HG03469 (cell line): ENCODE data around the gene SLC22A13.
"Not testable (repeated sequence)": the region's sequence is repeated elsewhere in the genome, so short reads cannot be mapped to it uniquely, and the experiment has no call there.

Experiments used
- ATAC-seq: cut with Tn5 transposase; IDR thresholded peaks from one replicate; pipeline ENCODE4 v1.9.1; 2021; ENCODE audit warnings: mild to moderate bottlenecking, moderate library complexity, moderate number of reproducible peaks; ENCODE audit not compliant: unreplicated experiment

Gene SLC22A13

DNA sequence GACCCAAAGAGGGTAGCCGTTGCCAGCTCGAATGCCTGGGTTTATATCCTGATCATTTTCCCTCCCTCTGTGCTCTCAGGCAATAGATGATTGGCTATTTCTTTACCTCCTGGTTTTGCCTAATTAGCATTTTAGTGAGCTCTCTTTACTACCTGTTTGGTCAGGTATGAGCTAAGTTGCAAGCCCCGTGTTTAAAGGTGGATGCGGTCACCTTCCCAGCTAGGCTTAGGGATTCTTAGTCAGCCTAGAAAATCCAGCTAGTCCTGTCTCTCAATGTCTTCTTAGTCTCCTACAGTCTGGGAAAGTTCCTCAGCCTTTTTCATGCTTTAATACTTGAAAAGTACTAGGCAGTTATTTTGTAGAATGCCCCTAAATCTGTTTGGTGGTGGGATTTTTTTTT lies 31.4 kb downstream of the SLC22A13 start:
- not testable (repeated sequence) for ATAC-seq

DNA sequence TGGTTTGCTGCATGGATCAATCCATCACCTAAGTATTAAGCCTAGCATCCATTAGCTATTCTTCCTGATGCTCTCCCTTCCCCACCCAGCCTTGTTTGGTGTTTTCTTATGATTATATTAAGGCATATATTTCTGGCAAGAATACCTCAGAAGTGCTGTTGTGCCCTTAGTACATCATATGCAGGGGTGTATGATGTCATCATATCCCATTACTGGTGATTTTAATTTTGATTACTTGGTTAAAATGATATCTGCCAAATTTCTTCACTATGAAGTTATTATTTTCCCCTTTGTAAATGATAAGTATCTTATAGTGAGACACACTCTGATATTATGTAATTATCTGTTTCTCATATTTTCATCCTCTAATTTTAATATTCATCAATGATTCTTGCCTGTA lies 31.9 kb downstream of the SLC22A13 start:
- ATAC-seq, result no peak

DNA sequence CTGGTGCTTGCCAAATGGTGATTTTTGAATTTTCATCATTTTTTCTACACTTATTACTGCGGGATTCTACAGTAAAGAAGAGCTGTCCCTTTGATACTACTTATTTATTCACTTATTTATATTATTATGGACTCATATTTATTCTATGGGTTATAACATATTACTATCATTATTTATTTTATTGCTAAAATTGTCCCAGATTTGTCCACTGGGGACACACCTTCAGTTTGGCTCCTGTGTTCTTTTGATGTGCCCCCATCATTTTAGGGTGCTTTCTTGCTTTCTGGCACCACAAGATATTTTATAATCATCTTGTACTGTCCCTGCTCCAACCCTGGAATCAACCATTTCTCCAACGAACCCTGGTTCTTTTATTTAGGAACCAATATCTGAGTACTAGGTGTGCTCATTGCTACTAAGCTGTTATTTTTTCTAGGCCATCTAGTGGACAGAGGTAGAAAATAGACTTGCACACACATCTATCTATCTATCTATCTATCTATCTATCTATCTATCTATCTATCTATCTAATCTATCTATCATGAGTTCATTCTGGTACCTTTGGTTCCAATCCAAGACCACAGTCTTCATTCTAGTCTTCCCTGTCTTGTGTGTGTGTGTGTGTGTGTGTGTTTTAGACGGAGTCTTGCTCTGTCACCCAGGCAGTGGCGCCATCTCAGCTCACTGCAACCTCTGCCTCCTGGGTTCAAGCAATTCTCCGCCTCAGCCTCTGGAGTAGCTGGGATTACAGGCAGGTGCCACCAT lies 32.5 kb downstream of the SLC22A13 start:
- ATAC-seq, result no peak

DNA sequence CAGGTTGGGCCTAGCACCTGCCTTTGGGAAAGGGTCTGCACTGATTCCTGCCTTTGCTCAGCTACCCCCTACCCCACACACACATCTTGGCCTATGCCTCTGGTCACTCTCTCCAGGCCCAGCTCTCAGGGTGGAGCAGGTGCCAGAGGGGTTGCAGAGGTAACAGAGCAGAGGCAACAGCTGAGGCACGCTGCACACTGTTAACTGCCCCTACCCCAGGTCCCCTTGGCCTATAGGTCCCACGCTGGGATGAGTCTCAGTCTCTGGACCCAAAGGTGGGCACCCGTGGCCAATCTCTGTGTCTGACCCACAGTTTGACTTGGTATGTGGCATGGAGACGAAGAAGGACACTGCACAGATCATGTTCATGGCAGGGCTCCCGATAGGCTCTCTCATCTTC lies 41.3 kb downstream of the SLC22A13 start:
- no peak for ATAC-seq

DNA sequence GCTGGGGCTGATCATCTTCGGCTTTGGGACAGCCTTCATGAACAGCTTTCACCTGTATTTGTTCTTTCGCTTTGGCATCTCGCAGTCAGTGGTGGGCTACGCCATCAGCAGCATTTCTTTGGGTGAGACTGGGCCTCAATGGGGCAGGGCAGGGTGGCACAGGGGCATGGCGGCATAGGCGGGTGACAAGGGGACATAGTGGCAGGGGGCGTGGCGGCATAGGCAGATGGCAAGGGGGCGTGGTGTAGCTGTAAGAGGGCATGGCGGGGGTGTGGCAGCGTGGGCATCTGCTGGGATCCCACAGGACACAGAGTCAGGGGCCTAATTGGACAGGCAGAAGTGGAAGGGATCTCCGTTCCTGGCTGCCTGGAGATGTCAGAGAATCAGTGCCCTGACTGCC lies 42.0 kb downstream of the SLC22A13 start:
- no peak for ATAC-seq

DNA sequence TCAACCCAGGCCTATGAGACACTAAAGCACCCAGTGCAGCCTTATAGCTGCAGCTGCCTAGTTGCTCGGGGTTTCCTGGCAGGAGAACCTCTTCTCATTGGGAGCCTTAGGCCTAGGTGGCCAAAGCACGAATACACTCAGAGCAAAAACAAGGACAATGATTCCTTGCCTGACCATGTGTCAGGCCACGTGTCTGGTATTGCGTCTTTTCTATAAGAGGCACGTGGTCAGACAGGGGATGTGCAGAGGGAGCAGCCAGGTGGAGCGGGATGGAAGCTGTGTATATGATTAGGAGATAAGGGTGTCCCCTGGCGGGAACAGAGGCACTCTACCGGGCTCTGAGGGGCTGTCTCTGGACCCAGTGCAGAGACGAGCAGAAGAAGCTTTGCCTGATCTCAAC lies 42.8 kb downstream of the SLC22A13 start:
- no peak for ATAC-seq

DNA sequence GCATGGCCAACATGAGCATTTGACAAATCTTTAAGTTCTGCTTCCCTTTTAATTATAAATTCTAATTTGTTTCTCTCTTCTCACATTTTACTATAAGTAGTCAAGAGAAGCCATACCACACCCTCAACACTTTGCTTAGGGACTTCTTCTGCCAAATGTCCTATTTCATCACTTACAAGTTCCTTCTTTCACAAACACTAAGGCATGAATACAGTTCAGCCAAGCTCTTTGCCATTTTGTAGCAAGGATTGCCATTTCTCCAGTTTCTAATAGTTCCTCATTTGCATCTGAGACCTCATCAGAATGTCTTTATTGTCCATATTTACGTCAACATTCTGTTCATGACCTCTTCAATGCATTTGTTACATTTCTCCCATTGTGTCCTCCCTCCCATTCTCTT lies 45.9 kb downstream of the SLC22A13 start:
- no peak for ATAC-seq

DNA sequence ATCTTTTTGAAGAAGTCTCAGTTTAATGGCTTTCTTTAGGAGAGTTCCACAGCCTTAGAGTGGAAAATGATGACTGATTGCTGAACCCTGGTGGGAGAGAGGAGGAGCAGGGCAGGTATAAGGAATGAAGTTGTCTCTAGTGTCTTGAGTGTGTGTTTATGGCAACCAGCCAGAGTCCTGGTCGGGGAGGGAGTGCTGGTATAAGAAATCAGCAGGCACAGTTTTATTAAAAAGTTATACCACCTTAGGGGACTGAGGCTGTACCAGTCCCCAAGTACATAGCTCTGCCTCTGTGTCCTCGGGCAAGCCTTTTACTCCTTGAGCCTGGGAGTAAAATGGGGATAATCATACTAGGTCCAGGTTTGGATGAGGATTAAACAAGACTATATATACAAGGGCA lies 46.3 kb downstream of the SLC22A13 start:
- ATAC-seq, result no peak

DNA sequence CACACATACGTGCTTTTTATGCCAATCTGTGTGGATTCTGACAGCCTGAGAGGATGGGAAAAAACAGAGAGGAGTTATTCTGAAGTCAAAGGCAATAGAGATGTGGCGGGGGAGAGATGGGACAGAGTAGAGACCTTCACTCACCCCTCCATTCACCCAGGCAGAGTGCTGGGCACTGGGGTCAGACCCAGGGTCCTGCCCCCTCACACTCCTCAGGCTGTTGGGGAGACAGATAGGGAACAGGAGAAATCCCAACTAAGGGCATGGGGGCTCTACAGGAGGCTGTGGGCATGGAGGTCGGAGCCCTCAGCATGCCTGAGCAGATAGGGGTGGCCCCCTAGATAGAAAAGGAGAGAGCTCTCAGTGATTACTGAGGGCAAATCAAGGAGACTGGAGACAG lies 46.7 kb downstream of the SLC22A13 start:
- ATAC-seq, result no peak

DNA sequence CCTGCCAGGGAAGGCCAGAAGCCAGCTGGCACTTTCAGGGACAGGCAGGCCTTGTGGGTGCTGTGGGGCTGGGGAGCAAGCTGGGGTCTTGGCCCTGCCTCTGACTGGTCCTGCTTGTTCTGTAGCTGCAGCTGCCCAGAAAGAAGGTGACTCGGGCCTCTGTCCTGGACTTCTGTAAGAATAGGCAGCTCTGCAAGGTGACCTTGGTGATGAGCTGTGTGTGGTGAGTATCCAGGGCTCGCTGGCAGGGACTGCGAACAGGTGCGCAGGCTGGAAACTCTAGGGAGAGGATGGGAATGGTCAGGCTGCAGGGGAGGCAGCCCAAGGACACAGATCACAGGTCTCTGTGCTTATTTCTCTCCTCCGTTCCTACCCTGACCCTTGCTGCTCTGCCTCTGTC lies 47.7 kb downstream of the SLC22A13 start:
- no peak for ATAC-seq

DNA sequence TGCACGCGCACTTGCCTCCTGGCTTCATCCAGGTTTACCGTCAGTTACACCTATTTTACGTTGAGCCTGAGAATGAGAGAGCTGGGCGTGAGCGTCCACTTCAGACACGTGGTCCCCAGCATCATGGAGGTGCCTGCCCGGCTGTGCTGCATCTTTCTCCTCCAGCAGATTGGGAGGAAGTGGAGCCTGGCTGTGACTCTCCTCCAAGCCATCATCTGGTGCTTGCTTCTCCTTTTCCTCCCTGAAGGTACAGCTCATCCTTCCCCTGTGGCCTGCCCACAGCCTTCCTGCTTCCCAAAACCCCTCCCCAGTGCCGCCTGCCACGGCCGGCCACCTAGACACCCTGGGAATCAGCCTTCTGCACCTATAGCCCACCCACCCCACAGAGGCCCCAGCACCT lies 48.1 kb downstream of the SLC22A13 start:
- no peak for ATAC-seq

DNA sequence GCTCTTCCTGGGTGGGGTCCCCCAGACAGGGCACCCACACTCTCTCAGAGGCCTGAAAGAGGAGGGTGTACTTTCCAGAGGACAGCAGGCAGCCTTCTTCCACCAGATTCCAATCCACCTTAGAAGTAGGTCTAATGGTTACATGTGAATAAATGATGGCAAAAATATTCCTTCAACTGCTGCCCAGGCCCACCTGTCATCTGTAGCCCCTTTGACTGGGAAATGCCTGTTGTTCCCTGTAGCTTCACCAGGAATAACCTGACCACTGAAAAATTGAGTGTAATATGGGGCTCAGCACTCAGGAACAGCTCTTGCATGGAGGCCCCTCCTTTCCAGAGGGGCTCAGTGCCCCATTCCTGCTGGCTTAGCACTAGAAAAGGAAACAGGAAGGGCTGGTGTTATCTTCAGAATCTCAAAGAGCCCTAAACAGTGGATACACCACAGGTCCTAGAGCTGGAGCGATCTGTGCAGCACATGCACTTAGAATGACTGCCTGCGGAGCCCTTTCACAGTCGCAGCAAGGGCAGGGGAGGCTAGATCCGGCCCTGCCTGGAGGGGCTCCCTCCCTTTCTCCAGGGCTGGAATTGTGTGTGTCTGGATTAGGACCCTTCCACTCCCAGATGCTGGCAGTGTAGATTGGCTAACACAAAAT lies 48.6 kb downstream of the SLC22A13 start:
- no peak for ATAC-seq

DNA sequence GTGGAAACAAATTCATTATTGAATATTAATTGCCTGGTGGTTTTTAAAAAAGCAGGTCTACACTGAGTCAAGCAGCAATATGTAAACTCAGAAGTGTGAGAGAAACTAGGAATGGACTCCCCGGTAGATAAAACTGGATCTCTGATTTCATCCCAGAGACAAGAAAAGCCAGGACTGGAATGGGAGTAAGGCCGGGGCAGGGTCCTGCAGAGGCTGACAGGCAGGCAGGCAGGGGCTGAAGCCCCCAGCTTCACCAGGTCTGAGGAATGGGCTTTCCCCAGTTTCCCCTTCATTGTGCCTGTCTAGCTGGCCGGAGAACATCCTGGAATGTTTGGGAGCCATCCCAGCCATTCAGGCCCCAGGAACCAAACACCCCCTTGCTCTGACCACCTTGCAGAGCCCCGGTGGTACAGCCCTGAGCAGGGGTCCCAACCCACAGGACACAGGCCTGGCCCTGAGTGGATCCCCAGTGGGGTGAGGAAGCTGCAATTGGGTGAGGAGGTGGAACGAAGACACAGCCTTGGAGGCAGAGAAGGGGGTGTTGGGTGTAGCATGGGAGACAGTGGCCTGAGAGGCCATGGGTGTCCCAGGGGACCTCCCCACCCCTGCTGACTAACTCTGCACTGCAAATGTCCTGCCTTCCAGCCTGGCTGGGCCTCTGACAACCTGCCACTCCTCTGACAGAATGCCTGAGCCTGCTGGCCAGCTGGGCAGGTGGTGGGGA lies 49.3 kb downstream of the SLC22A13 start:
- no peak for ATAC-seq

DNA sequence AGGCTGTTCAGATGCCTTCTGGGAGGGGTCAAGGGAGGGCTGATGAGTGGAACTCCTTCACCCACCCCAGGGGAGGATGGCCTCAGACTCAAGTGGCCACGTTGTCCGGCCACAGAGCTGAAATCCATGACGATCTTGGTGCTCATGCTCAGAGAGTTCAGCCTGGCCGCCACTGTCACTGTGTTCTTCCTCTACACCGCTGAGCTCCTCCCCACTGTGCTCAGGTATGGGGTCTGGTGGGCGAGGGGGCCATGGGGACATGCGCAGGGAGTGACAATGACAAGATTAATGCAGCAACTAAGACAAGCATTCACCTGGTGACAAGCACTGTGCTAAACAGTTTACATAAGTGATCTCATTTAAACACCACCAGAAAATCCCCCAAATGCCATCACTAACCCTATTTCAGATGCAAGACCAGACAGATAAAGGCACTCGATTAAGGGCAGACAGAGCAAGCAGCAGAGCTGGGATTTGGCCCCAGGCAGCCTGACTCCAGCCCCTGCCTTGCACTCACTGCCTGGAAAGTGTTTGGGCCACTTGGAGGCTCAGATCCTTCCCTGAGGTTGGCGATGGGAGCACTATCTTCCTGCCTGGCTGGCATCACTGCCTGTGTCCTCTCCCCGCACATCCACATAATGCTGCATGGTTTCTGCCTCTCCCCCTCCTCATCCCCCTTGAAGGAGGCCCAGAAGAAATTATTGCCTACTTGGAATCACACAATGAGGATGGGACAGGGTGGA lies 50.0 kb downstream of the SLC22A13 start:
- ATAC-seq, result no peak

DNA sequence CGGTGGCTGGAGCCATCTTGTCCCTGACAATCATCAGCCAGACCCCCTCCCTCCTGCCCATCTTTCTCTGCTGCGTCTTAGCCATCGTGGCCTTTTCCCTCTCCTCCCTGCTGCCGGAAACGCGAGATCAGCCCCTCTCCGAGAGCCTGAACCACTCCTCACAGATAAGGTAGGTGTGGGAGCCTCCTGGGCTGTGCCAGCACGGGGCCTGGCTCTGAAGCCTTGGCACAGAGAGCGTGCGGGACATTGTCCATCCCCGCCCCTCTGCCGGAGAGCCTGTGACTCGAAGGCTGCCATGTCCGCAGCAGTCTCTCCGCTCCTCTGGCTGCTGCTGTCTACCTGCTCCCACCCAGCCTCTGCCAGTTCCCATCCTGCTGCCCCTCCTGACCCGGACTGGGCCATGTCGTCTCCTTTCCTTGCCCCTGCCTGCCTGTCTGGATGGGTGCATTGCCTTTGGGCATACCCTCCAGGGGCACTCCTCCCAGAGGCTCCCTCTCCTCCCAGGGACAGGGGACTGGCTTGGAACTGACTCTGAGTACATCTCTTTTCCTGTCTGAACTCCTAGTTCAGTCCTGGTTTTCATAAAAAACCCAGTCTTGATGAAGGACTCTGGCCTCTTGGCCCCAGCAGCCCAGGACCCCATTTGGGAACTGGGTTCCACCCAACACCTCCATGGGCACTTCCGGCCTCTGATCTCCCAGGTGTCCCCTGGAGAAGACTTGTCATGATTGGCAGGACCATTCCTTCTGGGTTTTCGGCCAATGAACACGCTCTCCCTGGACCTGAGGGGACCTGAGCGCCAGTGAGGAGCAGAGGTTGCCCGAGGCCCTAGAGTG lies 51.0 kb downstream of the SLC22A13 start:
- no peak for ATAC-seq

DNA sequence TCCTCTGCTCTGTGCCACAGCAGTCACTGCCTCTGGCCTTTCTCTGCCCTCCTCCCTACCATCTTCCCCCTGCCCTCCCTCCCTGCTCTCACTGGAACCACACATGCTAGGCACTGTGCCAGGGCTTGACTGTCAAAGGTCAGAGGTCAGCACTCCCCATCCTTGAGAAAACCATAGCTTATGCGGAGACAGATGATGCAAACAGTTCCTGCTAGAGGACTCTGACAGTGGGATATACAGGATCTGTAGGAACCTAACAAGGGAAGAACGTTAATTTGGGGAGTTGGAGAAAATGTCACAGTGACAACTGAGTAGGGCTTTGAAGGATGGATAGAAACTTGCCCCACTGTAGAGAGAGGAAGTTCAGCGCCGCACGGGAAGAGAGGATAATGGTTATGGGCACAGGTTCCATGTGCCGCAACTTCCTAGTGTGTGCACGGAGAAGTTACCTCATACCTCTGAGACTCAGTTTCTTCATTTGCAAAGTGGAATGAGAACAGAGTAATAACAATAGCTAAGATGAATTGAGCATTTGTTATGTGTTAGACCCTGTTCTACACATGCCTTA lies 51.7 kb downstream of the SLC22A13 start:
- ATAC-seq, result no peak

DNA sequence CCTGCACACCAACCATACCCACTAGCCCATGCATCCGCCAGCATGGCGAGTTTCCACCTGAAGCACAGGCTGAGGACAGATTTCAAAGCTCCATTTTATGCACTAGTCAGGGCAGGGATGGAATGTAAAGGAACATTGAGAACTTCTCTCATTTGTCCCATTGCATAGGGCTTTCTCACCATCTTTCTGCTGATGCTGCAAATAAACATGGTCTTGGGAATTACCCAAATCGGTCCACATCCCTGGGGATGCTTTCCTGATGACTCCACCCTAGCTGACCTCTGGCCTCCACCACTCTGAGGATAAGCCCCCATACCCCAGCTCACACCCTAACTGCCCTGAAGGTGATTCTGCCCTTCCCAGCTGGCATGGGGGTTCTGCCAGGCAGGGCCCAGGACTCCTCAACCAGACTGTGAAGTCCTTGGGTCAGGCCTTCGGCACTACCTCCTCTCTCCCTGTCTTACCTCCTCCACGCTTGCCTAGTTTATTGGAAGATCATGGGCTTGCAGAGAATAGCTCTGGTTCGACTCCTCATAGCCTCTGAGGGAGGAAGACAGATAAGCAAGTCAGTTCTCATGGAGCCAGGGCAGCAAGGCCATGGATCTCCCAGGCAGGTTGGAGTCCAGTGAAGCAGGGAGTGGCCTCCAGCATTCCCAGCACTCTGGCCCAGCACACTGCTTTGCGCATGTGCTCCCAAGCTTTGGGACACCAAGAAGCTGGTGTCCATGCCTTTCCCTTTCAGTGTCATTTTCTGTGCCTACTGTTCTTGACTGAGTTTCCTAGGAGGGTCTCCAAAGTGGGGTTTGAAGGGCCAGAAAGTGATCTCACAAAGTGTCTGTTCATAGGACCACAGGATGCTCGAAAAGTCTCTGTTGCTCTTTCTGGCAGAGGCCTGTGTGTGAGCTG lies 53.4 kb downstream of the SLC22A13 start:
- ATAC-seq, result no peak

DNA sequence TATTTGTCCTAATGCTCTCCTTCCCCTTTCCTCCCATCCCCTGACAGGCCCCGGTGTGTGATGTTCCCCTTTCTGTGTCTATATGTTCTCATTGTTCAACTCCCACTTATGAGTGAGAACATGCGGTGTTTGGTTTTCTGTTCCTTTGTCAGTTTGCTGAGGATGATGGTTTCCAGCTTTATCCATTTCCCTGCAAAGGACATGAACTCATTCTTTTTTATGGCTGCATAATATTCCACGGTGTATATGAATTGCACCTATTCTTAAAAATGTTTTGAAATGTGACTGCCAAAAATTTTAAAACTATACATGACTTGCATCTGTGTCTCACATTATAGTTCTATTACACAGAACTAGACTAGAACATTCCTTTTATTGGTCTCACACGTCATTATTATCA lies 55.0 kb downstream of the SLC22A13 start:
- ATAC-seq, result not testable (repeated sequence)

DNA sequence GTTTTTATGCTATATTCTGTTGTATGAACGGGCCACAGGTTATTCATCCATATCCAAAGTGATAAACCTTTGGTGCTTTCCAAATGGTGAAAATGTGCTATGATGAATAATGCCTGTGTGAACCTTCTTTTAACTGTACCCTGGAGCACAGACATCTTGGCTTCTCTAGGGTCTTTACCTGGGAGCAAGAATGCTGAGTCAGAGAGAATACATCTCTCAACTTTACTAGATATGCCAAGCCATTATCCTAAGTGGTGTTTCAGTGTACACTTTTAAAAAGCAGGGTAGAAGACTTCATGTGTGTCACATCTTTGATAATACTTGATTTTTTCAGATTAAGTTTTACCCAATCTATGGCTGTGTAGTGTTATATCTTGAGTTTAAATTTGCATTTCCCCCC lies 57.4 kb downstream of the SLC22A13 start:
- no peak for ATAC-seq
